HepG2 (cell line): ENCODE results near the gene TEX30. TPM values are rescaled to one million over a fixed set of nuclear protein-coding genes. Genes with fewer than 3 reads are reported as not detected.

ENCODE experiments used
- ATAC-seq: fragments of 200-7000 bp; cut with Tn5 transposase; 3 replicates; pipeline ENCODE4 v1.9.1; 2020; ENCODE audit warnings: mild to moderate bottlenecking, moderate library complexity
- BruUV-seq: library from RNA; stranded (reverse); fragments of 400-500 nt; replicated peaks from 2 replicates; lab custom pipeline; 2021; lab: Mats Ljungman, UMichigan
- CTCF ChIA-PET: fragments of 300-600 bp; formaldehyde crosslinking; extraction: SDS; loops from one replicate; lab custom pipeline; 2021; ENCODE audit warnings: low total read pairs, inconsistent platforms, low intra/inter-chr PET ratio; lab: Yijun Ruan, JAX
- POLR2A ChIA-PET: fragments of 350-600 bp; sonication (Branson Sonifier 250); formaldehyde crosslinking; loops from one replicate; lab custom pipeline; 2020; ENCODE audit warnings: antibody characterized with exemption, inconsistent platforms; lab: Yijun Ruan, JAX
- DNase-seq: peaks from one replicate; pipeline ENCODE4 v3.0.0-alpha.2; 2015; ENCODE audit warnings: low spot score
- FAIRE-seq: peaks from 3 replicates; lab custom pipeline; 2011; peaks lifted over from hg19 to GRCh38; lab: Jason Lieb, UNC
- H2AFZ ChIP-seq: one replicate; pipeline ENCODE4 v1.6.1; 2011; ENCODE audit warnings: low read length, inconsistent platforms
- H3K27ac ChIP-seq: fragments of 300-600 bp; 3 replicates; pipeline ENCODE4 v1.8.0; 2011; ENCODE audit warnings: mixed run types, mild to moderate bottlenecking, mixed read lengths, low read length, inconsistent platforms; ENCODE audit not compliant: insufficient read depth; ENCODE audit errors: extremely low read length
- H3K27me3 ChIP-seq, 2 experiments: fragments of 200-600 bp in 1 of 2; 2 replicates in 1 of 2; 3 replicates in 1 of 2; pipeline versions ENCODE4 v1.6.0 to v1.8.0; 2011; ENCODE audit warnings: low read length in 2 of 2, mild to moderate bottlenecking in 2 of 2, moderate library complexity in 2 of 2, inconsistent platforms in 1 of 2; ENCODE audit not compliant: insufficient read depth in 2 of 2, control insufficient read depth in 1 of 2
- H3K36me3 ChIP-seq, 2 experiments: fragments of 200-600 bp in 1 of 2; replicated peaks in 1 of 2; 2 replicates in 1 of 2; 3 replicates in 1 of 2; pipeline versions ENCODE4 v1.5.1 to v1.8.0; 2011; ENCODE audit warnings: low read length in 2 of 2, inconsistent platforms in 1 of 2; ENCODE audit not compliant: insufficient read depth in 2 of 2, control insufficient read depth in 1 of 2
- H3K4me1 ChIP-seq: 2 replicates; pipeline ENCODE4 v1.5.1; 2012; ENCODE audit warnings: low read length, inconsistent platforms; ENCODE audit not compliant: insufficient read depth
- H3K4me2 ChIP-seq: 2 replicates; pipeline ENCODE4 v1.6.0; 2011; ENCODE audit warnings: low read depth, low read length, inconsistent platforms
- H3K4me3 ChIP-seq, 3 experiments: fragments of 200-600 bp in 1 of 3; sonication (generic), shearing (Covaris generic) in 1 of 3; replicated peaks in 1 of 3; 2 replicates each; pipeline ENCODE4 v1.5.1; 2011 to 2016; ENCODE audit warnings: low read length in 3 of 3, inconsistent platforms in 2 of 3, low read depth in 2 of 3, mild to moderate bottlenecking in 2 of 3, control low read depth in 1 of 3, mixed read lengths in 1 of 3; ENCODE audit not compliant: insufficient read depth in 1 of 3
- H3K79me2 ChIP-seq: one replicate; pipeline ENCODE4 v1.6.1; 2011; ENCODE audit warnings: low read length, inconsistent platforms; ENCODE audit not compliant: insufficient read depth
- H3K9ac ChIP-seq: 2 replicates; pipeline ENCODE4 v1.6.0; 2011; ENCODE audit warnings: mild to moderate bottlenecking, low read depth, low read length, inconsistent platforms; ENCODE audit not compliant: insufficient read depth
- H3K9me3 ChIP-seq: 2 replicates; pipeline ENCODE4 v1.5.1; 2012; ENCODE audit warnings: mild to moderate bottlenecking, low read length
- H4K20me1 ChIP-seq: 2 replicates; pipeline ENCODE4 v1.6.0; 2011; ENCODE audit warnings: inconsistent platforms, mild to moderate bottlenecking, low read length, moderate library complexity; ENCODE audit not compliant: insufficient read depth
- AKAP8 ChIP-seq: sonication (generic); formaldehyde crosslinking; IDR thresholded peaks from 2 replicates; pipeline ENCODE4 v1.5.1; 2020; ENCODE audit warnings: mild to moderate bottlenecking, missing genetic modification reagents
- ATF1 ChIP-seq: IDR thresholded peaks from 2 replicates; pipeline ENCODE4 v1.6.1; 2016; ENCODE audit warnings: mild to moderate bottlenecking, control low read depth
- ELF3 ChIP-seq: IDR thresholded peaks from 2 replicates; pipeline ENCODE4 v1.6.1; 2016; ENCODE audit warnings: missing genetic modification reagents, missing compliant biosample characterization
- MIER2 ChIP-seq: IDR thresholded peaks from 2 replicates; pipeline ENCODE4 v1.6.1; 2016; ENCODE audit warnings: missing biosample characterization, missing genetic modification reagents
- MNT ChIP-seq: fragments of 450-650 bp; IDR thresholded peaks from 2 replicates; pipeline ENCODE4 v1.6.1; 2016
- NRL ChIP-seq: sonication (generic); formaldehyde crosslinking; IDR thresholded peaks from 2 replicates; pipeline ENCODE4 v1.5.0; 2020; ENCODE audit warnings: missing genetic modification reagents, mild to moderate bottlenecking, moderate library complexity, borderline replicate concordance
- ONECUT2 ChIP-seq: sonication (generic); formaldehyde crosslinking; IDR thresholded peaks from 2 replicates; pipeline ENCODE4 v1.4.0; 2020; ENCODE audit warnings: missing genetic modification reagents
- RFXANK ChIP-seq: IDR thresholded peaks from 2 replicates; pipeline ENCODE4 v1.6.1; 2016
- SP5 ChIP-seq: IDR thresholded peaks from 2 replicates; pipeline ENCODE4 v1.6.1; 2016; ENCODE audit warnings: low read depth, borderline replicate concordance
- TARDBP ChIP-seq: sonication (generic); formaldehyde crosslinking; IDR thresholded peaks from 2 replicates; pipeline ENCODE4 v1.8.0; 2022; ENCODE audit warnings: mild to moderate bottlenecking, missing genetic modification reagents
- UBTF ChIP-seq: sonication (generic); formaldehyde crosslinking; IDR thresholded peaks from 2 replicates; pipeline ENCODE4 v1.4.0; 2020; ENCODE audit warnings: mild to moderate bottlenecking, missing genetic modification reagents
- WIZ ChIP-seq: sonication (generic); formaldehyde crosslinking; IDR thresholded peaks from 2 replicates; pipeline ENCODE4 v1.5.1; 2020; ENCODE audit warnings: mild to moderate bottlenecking, missing genetic modification reagents
- ZEB1 ChIP-seq: IDR thresholded peaks from 2 replicates; pipeline ENCODE4 v1.6.1; 2012; ENCODE audit warnings: mild to moderate bottlenecking, low read depth, inconsistent platforms; ENCODE audit not compliant: insufficient replicate concordance
- ZKSCAN1 ChIP-seq: fragments of 150-350 bp; IDR thresholded peaks from 2 replicates; pipeline ENCODE4 v1.6.1; 2014; ENCODE audit warnings: low read length
- ZNF382 ChIP-seq: sonication (generic); formaldehyde crosslinking; IDR thresholded peaks from 2 replicates; pipeline ENCODE4 v1.5.0; 2020; ENCODE audit warnings: missing genetic modification reagents, mild to moderate bottlenecking, borderline replicate concordance
- ZNF570 ChIP-seq: sonication (generic); formaldehyde crosslinking; IDR thresholded peaks from 2 replicates; pipeline ENCODE4 v1.4.0; 2020; ENCODE audit warnings: mild to moderate bottlenecking, missing genetic modification reagents, borderline replicate concordance
- ZNF619 ChIP-seq: sonication (generic); formaldehyde crosslinking; IDR thresholded peaks from 2 replicates; pipeline ENCODE4 v1.4.0; 2020; ENCODE audit warnings: mild to moderate bottlenecking, missing genetic modification reagents
- WGBS: methylation state at CpG from one replicate; pipeline ENCODE4 v1.1.6; 2017; ENCODE audit warnings: low lambda C conversion rate; 5-methylcytosine and 5-hydroxymethylcytosine counted together
- in situ Hi-C: cut with HindIII; loops from 2 replicates; pipeline ENCODE4 v1.10.0; 2017; ENCODE audit warnings: low pct_unique_long_range_greater_than_20kb; ENCODE audit not compliant: extremely low pct_ligation_motif_present
- intact Hi-C: fragments of 100-400 bp; cut with micrococcal nuclease; formaldehyde crosslinking; loops from one replicate; pipeline ENCODE4 v1.10.0; 2022; ENCODE audit not compliant: unreplicated experiment
- polyA plus RNA-seq, 8 experiments: library from polyadenylated mRNA; depleted of rRNA in 3 of 8; stranded (reverse) in 7 of 8; unstranded in 1 of 8; fragments of >200 nt; fragmentation: Illumina TruSeq in 4 of 8; extraction: Trizol in 4 of 8; gene quantifications; 2 replicates each; pipeline versions ENCODE4 v1.2.1 to v1.2.3, GENCODE V29; 2011 to 2016; ENCODE audit warnings: low read depth in 4 of 8, missing spikeins in 1 of 8, mixed read lengths in 1 of 8; ENCODE audit not compliant: insufficient read depth in 1 of 8
- total RNA-seq, 5 experiments: library from RNA; depleted of rRNA; stranded (reverse); fragments of >200 nt; fragmentation: Illumina TruSeq; extraction: Trizol; gene quantifications; 2 replicates each; pipeline ENCODE4 v1.2.3, GENCODE V29; 2016; ENCODE audit warnings: low read depth in 1 of 5
- TF ChIP-seq, protein P1 (sequence below): sonication (generic); formaldehyde crosslinking; IDR thresholded peaks from 2 replicates; pipeline ENCODE4 v1.4.0; 2020; ENCODE audit warnings: missing genetic modification reagents
- TF ChIP-seq, protein P2 (sequence below): sonication (generic); formaldehyde crosslinking; IDR thresholded peaks from 2 replicates; pipeline ENCODE4 v1.4.0; 2020; ENCODE audit warnings: mild to moderate bottlenecking, missing genetic modification reagents

TEX30 gene
- total and polyA plus RNA-seq, 2 of the 13 experiments (the other 11 are each of a cell fraction or from before 2014, with no cell fraction given) = 0.60 to 1.2 TPM

- TF ChIP-seq ZNF619 (CRISPR knock-in tag) (no peak), ZNF570 (CRISPR knock-in tag) (no peak), ZKSCAN1 (no peak), ATF1 (no peak)
Measured at GRCh38 chr13:102757006-102757405, 16.6 kb downstream of the TEX30 start (continued).

DNA sequence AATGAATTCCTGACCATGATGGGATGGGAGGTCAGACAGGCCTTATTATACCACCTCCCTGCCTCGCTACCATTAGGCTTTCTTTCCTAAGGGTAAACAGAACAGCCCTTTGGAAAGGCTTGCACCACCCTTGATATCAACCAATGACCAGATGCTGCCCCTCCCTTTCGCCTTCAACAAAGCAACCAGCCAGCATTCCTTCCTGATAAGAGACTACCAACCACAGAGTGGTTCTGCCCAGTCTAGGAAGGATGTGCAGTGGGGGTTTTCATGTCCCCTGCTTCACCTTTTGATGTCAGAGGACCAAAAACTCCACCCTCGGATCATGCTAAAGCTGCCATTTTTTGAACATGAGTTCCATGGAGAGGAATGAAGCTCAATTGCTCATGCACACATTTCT lies 21.7 kb downstream of the TEX30 start:
- Histone ChIP-seq H4K20me1 (no peaks in the 10 kb centered on the region), H2AFZ (no peak overlapping the region), H3K4me3 (no peak overlapping the region), H3K79me2 (no peaks in the 10 kb centered on the region), H3K27me3 (no peaks in the 10 kb centered on the region), H3K27ac (no peak overlapping the region), H3K9ac (no peak overlapping the region), H3K36me3 (no peaks in the 10 kb centered on the region), H3K4me1 (no peaks in the 10 kb centered on the region), H3K4me2 (no peak overlapping the region), H3K9me3 (no peaks in the 10 kb centered on the region)
- FAIRE-seq = no peak
- no TSS peak for BruUV-seq
- ATAC-seq = no peak
- CTCF ChIA-PET = no interaction called here
- 0% methylated on average over 3 of the region's 3 CpGs for WGBS
- POLR2A ChIA-PET = no interaction called here
- in situ Hi-C loops = no loop called here
- intact Hi-C loops = no loop called here
- no peak for DNase-seq
- no peak for TF ChIP-seq ZKSCAN1
- no peak for TF ChIP-seq RFXANK (CRISPR knock-in tag)
- no peak for TF ChIP-seq MNT
- no peak for TF ChIP-seq ZNF382 (CRISPR knock-in tag)
- TF ChIP-seq, protein P1, sequence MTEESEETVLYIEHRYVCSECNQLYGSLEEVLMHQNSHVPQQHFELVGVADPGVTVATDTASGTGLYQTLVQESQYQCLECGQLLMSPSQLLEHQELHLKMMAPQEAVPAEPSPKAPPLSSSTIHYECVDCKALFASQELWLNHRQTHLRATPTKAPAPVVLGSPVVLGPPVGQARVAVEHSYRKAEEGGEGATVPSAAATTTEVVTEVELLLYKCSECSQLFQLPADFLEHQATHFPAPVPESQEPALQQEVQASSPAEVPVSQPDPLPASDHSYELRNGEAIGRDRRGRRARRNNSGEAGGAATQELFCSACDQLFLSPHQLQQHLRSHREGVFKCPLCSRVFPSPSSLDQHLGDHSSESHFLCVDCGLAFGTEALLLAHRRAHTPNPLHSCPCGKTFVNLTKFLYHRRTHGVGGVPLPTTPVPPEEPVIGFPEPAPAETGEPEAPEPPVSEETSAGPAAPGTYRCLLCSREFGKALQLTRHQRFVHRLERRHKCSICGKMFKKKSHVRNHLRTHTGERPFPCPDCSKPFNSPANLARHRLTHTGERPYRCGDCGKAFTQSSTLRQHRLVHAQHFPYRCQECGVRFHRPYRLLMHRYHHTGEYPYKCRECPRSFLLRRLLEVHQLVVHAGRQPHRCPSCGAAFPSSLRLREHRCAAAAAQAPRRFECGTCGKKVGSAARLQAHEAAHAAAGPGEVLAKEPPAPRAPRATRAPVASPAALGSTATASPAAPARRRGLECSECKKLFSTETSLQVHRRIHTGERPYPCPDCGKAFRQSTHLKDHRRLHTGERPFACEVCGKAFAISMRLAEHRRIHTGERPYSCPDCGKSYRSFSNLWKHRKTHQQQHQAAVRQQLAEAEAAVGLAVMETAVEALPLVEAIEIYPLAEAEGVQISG = no peak
- TF ChIP-seq WIZ = no peak
- TF ChIP-seq MIER2 = no peak
- TF ChIP-seq NRL (CRISPR knock-in tag) = no peak
- no peak for TF ChIP-seq ONECUT2 (CRISPR knock-in tag)
- no peak for TF ChIP-seq UBTF (CRISPR knock-in tag)
- no peak for TF ChIP-seq AKAP8 (CRISPR knock-in tag)
- no peak for TF ChIP-seq TARDBP (CRISPR knock-in tag)
- TF ChIP-seq ELF3 (CRISPR knock-in tag) = no peak
- no peak for TF ChIP-seq SP5 (CRISPR knock-in tag)
- no peak for TF ChIP-seq ZEB1
- TF ChIP-seq, protein P2, sequence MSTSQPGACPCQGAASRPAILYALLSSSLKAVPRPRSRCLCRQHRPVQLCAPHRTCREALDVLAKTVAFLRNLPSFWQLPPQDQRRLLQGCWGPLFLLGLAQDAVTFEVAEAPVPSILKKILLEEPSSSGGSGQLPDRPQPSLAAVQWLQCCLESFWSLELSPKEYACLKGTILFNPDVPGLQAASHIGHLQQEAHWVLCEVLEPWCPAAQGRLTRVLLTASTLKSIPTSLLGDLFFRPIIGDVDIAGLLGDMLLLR (CRISPR knock-in tag) = no peak
